HG03565 (cell line): ENCODE measurements around the gene PHLDB1.
"Not testable (repeated sequence)": the region's sequence is repeated elsewhere in the genome, so short reads cannot be mapped to it uniquely, and the experiment has no call there.

Source experiments
- ATAC-seq: cut with Tn5 transposase; IDR thresholded peaks from one replicate; pipeline ENCODE4 v1.9.1; 2021; ENCODE audit warnings: mild to moderate bottlenecking, moderate library complexity; ENCODE audit not compliant: unreplicated experiment

The PHLDB1 gene

DNA sequence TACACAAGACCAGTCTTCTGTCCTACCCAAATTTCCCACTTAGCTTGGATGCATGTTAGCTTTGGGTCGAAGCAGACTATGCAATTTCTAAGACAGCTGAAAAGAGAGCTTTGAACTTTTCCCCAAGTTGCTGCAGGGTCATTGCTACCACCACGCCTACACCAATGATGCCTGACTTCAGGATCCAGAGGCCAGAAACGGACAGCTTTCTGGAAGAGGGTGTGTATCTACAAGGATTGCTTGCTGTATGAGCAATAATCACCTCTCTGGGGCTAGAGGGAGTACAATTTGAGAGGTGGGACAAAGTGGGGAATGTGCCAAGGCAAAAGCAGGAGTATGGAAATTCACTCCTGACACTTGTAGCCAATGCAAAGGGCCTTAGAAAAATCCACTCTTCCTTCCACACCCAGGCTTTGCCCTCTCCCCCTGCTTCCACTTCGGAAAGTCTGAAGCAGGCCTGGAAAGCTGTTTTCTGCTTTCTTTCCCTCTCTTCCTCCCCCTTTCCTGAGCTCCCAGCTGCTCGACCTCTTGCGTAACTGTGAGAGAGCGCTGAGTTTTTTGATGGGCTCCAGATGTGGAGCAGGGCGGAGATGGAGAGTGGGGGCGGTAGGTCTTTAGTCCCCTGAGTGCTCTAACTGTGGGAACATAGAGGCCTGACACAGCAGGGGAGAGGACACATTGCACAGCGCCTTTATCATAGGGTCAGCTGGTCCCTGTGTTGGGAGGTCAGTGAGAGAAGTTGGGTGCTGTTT lies 2.1 kb upstream of the PHLDB1 start:
- ATAC-seq: no peak

DNA sequence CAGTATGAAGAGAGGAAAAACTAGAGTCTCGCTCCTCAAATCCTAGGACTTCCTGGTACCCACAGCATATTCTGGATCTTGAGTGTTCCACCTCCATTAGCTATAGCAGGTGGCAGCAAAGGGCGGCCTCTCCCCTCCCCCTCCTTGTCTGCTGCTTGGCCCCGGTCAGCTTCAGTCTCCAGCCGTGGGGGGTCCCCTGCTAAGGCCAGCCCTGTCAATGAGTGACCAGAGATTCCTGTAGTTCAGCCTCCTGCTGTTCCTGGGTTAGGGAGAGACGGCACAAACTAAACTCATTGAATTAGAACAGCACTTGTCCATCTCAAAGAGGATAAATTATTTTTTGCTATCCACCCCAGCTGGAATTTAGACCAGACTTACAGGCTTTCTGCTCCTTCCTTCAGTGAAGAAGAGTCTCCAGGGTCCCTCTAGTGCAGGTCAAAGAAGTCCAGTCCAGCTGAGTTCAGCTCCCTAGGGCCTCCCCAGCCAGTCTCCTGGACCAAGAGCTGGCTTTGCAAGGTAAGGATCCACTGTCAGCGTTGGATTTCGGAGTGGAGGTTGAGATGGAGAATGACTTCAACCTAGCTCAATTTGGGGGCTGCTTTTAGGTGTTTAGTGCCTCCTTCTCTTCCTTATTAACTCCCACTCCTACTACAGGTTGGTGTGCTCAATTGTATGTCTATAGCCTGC lies 1.1 kb upstream of the PHLDB1 start:
- ATAC-seq: no peak

- ATAC-seq: no peak
Measured at GRCh38 chr11:118606844-118607228, 579 bp upstream of the PHLDB1 start.

- ATAC-seq: no peak
Measured at GRCh38 chr11:118608360-118609227, 1.2 kb downstream of the PHLDB1 start.

DNA sequence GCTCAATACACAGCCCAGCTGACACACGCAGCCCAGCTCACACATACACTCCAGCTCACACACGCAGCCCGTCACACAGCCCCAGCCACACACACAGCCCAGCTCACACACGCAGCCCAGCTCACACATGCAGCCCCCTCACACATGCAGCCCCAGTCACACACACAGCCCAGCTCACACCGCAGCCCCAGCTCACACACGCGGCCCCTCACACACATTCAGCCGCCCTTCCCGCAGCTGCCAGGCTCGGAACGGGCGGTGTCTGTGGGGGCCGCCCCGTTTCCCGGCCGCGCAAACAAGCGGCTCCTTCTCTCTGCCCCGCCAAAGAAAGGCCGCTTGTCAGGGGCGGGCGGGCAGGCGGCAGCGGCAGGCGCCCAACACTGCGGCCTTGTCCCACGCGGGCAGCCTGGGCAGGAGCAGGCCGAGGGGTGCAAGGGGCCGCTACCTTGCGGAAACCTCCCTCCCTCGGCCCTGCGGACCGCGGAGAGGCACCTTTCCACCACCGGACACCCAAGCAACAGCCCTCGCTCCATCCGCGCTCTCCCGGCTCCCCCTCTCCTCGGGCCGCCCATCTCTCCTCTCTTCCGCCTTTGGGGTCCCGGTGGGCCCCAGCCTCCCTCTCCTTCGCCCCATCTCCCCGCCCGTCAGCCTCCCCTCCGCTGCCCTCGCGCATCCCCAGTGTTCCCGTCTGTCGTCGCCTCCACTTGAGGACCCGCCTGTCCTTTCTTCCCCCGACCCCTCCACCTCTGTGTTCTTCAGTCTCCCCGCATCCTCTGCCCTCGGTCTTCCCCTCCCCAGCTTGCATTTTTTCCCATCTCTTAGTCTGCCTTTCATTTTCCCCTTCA lies 2.2 kb downstream of the PHLDB1 start:
- ATAC-seq: no peak

DNA sequence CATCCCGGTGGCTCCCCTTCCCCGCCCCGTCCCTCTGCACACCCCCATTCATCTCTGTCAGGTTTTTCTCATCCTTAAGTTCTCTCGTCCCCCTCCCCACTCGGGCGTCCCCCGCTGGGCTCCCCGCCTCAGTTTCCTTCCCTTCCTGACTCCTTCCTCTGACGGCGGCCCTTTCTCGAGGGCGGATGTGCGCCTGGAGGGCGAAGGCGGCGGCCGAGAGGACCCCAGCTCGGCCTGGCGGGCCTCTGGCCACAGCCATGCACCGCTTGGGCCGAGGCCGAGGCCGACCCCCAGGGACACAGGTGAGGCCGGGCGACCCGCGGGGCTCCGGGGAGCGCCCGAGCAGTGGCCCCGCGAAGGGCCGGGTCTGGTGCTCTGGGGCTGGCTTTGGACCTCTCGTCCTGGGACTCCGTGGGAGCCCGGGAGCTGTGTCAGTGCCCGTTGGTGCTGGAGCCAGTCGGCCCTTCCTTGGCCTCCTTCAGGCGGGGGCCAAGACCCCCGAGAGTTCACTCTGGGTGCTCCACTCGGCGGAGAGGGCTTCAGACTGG lies 2.9 kb downstream of the PHLDB1 start:
- no peak for ATAC-seq

- no peak for ATAC-seq
Measured at GRCh38 chr11:118610773-118611432, 3.5 kb downstream of the PHLDB1 start.

DNA sequence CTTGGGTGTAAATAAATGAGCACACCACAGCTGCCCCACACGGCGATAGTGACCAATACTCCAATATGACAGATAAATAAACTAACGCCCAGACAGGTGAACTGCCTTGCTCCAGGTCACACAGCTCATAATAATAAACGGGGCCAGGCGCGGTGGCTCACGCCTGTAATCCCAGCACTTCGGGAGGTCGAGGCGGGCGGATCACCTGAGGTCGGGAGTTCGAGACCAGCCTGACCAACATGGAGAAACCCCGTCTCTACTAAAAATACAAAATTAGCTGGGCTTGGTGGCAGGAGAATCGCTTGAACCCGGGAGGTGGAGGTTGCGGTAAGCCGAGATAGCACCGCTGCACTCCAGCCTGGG lies 4.0 kb downstream of the PHLDB1 start:
- not testable (repeated sequence) for ATAC-seq

DNA sequence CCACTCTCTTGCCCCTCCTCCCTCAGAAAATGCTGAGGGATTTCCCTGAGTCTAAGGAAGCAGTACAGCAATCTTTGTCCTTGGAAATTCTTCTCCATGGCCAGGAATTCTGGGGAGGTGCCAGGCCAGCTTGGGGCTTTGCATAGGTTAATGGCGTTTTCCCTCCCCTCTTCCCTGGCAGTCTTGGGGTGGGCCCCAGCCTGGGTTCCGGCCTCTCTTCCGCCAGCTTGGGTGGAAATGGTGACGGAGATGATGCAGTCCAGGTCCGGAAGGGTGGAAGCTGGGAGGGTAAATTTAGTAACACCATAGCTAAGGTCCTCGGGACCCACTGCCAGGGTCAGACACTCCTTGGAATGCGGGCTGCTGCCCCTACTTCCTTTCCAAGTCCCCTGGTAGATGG lies 5.0 kb downstream of the PHLDB1 start:
- no peak for ATAC-seq

- no peak for ATAC-seq
Measured at GRCh38 chr11:118614511-118614910, 7.1 kb downstream of the PHLDB1 start.

GRCh38 chr11:118615282-118615975 lies 8.0 kb downstream of the PHLDB1 start:
- ATAC-seq: no peak

DNA sequence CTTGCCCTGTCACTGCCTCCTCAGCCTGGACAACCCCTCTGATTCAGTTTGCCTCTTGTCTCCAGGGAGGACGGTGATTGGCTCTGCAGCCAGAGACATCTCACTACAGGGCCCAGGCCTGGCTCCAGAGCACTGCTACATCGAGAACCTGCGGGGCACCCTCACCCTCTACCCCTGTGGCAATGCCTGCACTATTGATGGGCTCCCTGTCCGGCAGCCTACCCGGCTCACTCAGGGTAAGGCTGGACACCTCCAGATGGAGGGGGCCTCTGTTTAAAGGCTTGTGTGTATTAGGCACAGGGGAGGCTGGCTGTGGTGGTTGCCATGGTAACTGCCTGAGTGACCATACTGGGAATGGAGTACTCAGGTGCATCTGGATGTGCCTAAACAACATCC lies 8.6 kb downstream of the PHLDB1 start:
- no peak for ATAC-seq

DNA sequence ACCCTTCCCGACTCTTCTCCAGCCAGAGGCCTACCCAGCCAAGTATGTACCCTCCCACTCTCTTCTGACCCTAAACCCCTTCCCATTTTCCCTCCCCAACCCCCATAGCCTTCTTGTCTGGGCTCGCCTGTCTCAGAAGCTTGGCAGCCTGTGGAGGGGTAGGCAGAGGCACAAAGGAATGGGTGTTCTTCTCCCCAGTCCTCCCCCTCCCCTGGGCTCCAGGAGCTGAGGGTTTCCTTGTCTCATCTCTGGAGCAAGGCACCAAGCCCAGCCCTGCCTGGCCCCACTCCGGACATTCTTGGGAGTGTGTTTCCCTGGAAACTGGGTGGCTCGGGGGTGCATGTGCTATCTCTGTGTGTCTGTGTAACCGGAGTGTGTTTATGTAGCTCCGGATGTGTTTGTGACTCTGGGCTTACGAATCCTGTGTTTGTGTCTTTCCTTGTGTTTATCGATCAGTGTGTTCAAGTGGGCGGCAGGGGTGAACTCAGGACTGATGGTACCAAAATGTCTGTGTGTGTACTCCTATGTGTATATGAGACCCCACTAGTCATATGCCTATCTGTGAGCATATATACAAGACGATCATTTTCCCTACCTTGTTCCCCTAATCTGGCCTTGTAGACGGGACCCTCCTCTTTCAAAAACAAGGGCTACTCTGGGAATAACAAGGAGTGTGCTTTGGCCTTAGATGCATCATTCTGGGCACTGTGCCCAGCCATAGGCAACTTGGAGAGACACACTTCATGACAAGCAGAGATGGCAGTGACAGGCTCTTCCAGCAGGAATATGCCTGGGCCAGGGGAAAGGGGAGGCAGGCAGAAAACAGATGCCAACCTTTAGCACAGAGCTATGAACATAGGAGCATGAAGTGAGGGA lies 10.9 kb downstream of the PHLDB1 start:
- ATAC-seq: no peak

DNA sequence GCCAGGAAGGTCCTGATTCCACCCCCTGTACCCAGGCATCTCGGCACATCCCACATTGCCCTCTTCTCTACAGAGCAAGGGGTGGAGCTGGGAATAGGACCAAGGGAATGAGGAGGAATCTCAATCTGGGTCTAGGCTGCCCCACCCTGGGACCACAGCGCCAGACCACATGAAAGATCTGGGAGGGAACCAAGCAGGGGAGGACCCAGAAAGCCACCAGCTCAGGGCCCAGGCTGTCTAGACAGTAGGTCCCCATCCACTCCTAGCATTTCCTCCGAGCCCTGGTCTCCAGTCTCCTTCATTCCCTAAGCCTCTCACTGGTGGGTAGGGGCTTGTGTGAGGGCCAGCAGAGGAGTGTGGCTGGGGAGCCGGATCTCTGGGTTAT lies 11.6 kb downstream of the PHLDB1 start:
- no peak for ATAC-seq

DNA sequence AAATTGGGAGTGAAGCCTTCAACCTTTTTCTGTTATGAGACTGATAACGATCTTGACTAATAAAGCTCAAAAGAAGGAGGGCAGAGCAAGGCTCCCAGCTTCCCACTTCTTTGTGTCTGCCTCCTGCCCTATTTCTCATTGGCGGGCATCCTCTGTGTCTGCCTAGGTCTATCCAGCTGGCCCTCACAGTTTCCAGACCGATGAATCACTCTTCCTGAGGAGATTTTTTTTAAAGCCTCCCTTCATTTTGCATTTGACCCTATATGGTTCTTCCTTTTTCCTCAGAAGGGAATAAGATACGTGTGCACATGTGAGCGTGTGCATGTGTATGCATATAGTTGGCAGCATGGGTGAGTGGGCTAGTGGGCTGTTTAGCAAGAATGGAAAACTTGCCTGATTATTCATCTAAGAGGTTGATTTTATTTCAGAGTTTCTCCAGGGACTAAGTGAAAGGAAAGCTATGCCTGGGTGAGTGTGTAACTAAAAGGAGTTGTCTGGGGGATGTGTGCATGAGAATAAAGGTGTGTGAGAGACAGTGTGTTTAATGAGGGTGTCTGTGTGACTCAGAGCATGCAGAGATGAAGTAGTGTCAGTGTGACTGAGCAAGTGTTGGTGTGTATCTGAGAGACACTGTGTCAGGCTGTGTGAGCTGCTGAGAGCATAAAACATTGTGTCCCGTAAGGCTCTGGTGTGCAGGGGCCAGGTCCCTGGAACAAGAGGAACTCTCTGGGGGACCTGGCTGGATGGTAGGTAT lies 12.2 kb downstream of the PHLDB1 start:
- no peak for ATAC-seq

DNA sequence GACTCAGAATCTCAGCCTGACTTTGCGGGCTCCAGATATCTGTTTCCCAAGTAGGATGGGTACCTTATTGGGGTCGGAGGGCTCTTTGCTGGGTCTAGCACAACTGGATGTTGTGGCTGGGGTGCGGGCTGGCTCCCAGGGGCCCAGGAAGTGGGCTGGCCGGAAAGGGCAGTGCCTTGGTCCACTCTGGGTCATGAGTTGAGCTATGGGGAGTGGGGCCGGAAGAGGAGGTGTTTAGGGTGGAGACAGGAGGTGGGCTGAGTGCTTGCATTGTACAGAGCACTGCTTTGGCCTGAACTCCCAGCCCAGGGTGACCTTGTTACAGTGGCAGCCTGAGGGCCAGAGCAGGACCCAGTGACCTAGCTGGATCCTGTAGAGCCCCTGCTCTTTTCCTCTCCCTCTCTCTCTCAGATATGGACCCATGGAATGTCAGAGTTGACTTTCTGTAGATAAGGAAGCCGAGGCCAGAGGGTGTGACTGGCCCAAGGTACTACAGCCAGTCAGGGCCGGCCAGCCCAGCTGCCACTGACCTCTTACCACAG lies 13.2 kb downstream of the PHLDB1 start:
- ATAC-seq: no peak

DNA sequence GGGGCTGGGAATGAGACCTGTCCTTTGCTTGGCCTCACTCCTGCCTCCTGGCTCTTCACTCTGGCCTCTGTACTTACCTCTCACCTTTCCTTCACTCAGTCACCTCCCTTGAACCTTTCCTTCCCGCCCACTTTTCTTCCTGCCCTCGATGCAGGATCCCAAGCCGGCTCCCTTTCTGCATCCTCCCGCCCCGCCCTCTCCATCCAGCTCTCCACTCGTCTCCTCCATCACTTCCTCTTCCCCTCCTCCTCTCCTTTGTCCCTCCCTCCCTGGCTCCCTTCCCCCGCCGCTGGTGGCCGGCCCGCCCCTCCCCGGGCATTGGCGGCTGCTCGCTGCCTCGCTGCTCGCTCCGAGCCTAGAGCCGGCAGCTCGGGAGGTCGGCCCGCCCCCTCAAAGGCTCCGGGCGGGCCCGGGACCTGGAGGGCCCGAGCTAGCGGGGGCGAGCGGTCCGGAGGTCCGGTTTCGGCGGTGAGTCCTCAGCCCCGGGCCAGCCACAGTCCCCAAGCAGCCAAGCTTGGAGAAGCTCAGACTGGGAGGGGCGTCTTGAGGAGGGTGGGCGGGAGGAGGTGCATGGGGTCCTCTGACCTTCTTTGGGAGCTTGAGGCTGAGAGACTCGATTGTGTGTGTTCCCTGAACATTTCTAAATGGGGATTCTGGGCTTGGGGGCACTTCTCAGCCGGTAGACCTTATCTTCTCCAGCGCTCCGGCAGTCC lies 13.8 kb downstream of the PHLDB1 start:
- no peak for ATAC-seq
